Smooth muscle cell (in vitro differentiated cells): ENCODE results near the gene SARS1. TPM values are rescaled to one million over a fixed set of nuclear protein-coding genes. Genes with fewer than 3 reads are reported as not detected.

Experiments
- DNase-seq: peaks from one replicate; lab custom pipeline; 2025; ENCODE audit not compliant: unreplicated experiment; lab: John Stamatoyannopoulos, UW
- H2AFZ ChIP-seq: fragments of 200-600 bp; sonication (generic); 2 replicates; pipeline ENCODE4 v1.6.0; 2016; ENCODE audit warnings: antibody characterized with exemption, low read depth, mild to moderate bottlenecking
- H3F3A ChIP-seq: fragments of 200-600 bp; sonication (generic); 2 replicates; pipeline ENCODE4 v1.6.0; 2017; ENCODE audit warnings: antibody characterized with exemption, low read depth
- H3K27ac ChIP-seq: fragments of 200-600 bp; sonication (generic); 2 replicates; pipeline ENCODE4 v1.5.1; 2016; ENCODE audit warnings: low read depth, mild to moderate bottlenecking
- H3K27me3 ChIP-seq: fragments of 200-600 bp; sonication (generic); 2 replicates; pipeline ENCODE4 v1.6.1; 2016; ENCODE audit warnings: low read depth, mild to moderate bottlenecking
- H3K36me3 ChIP-seq: fragments of 200-600 bp; sonication (generic); 2 replicates; pipeline ENCODE4 v1.5.1; 2016; ENCODE audit warnings: low read depth
- H3K4me1 ChIP-seq: fragments of 200-600 bp; sonication (generic); 2 replicates; pipeline ENCODE4 v1.5.1; 2016; ENCODE audit warnings: low read depth
- H3K4me2 ChIP-seq: fragments of 200-600 bp; sonication (generic); 2 replicates; pipeline ENCODE4 v1.6.0; 2016; ENCODE audit warnings: mild to moderate bottlenecking
- H3K4me3 ChIP-seq: fragments of 200-600 bp; sonication (generic); 2 replicates; pipeline ENCODE4 v1.5.1; 2016; ENCODE audit warnings: mild to moderate bottlenecking
- H3K79me2 ChIP-seq: fragments of 200-600 bp; sonication (generic); 2 replicates; pipeline ENCODE4 v1.6.0; 2016; ENCODE audit warnings: low read depth, mild to moderate bottlenecking
- H3K9ac ChIP-seq: fragments of 200-600 bp; sonication (generic); 2 replicates; pipeline ENCODE4 v1.6.0; 2016; ENCODE audit warnings: low read depth
- H3K9me3 ChIP-seq: fragments of 200-600 bp; sonication (generic); replicated peaks from 2 replicates; pipeline ENCODE4 v1.5.1; 2016; ENCODE audit warnings: low read depth
- H4K20me1 ChIP-seq: fragments of 200-600 bp; sonication (generic); 2 replicates; pipeline ENCODE4 v1.6.0; 2016; ENCODE audit warnings: low read depth
- WGBS: methylation state at CpG from one replicate; pipeline ENCODE4 v1.1.7; 2016; ENCODE audit warnings: low lambda C conversion rate; 5-methylcytosine and 5-hydroxymethylcytosine counted together
- polyA plus RNA-seq: library from polyadenylated mRNA; unstranded; fragments of >200 nt; fragmentation: Nextera tagmentation; extraction: Ambion mirVana; gene quantifications from 2 replicates; pipeline ENCODE4 v1.2.1, GENCODE V29; 2016
- total RNA-seq: library from RNA; depleted of rRNA; stranded (reverse); fragments of >200 nt; gene quantifications from 2 replicates; pipeline ENCODE4 v1.2.3, GENCODE V29; 2014
- TF ChIP-seq, protein P1 (sequence below): fragments of 200-600 bp; sonication (generic); IDR thresholded peaks from 2 replicates; pipeline ENCODE4 v1.5.1; 2017; ENCODE audit warnings: borderline replicate concordance, mild to moderate bottlenecking, antibody characterized with exemption; ENCODE audit not compliant: insufficient read depth, poor library complexity, severe bottlenecking

Gene SARS1
- total and polyA plus RNA-seq, 2 experiments from 2014 or later, result 157 to 176 TPM

DNA sequence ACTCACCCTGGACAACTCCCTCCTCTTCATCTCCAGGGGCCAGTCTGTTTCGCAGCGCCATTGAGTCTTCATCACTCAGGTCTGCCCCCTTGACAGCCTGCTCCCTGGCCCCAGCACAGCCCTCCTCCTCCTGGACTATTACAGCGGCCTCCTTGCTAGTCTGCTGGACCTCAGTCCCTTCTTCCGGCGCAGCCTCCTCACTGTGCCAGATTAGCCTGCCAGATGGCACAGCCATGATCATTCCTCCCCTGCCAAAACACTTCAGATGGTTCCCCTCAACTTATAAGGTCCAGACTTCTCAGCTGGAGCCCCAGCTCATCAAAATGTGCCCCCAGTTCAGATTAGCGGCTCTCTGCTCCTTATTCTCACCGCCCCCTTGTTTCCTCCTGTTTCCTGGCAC lies 28.7 kb downstream of the SARS1 start:
- no peaks in the 10 kb centered on the region for H3K9me3 ChIP-seq
- H3K79me2 ChIP-seq, result no peaks in the 10 kb centered on the region
- H3F3A ChIP-seq, result peaks cover 9% of the 10 kb centered on the region
- no peak overlapping the region for H3K4me2 ChIP-seq
- no peak overlapping the region for H2AFZ ChIP-seq
- peaks cover 3% of the 10 kb centered on the region for H3K36me3 ChIP-seq
- WGBS, result 94% methylated on average over 7 of the region's 7 CpGs
- DNase-seq, result no peak
- H3K4me3 ChIP-seq, result no peak overlapping the region
- no peak overlapping the region for H3K27ac ChIP-seq
- peaks cover 19% of the 10 kb centered on the region for H3K4me1 ChIP-seq
- no peaks in the 10 kb centered on the region for H3K27me3 ChIP-seq
- no peak overlapping the region for H3K9ac ChIP-seq
- TF ChIP-seq, protein P1, sequence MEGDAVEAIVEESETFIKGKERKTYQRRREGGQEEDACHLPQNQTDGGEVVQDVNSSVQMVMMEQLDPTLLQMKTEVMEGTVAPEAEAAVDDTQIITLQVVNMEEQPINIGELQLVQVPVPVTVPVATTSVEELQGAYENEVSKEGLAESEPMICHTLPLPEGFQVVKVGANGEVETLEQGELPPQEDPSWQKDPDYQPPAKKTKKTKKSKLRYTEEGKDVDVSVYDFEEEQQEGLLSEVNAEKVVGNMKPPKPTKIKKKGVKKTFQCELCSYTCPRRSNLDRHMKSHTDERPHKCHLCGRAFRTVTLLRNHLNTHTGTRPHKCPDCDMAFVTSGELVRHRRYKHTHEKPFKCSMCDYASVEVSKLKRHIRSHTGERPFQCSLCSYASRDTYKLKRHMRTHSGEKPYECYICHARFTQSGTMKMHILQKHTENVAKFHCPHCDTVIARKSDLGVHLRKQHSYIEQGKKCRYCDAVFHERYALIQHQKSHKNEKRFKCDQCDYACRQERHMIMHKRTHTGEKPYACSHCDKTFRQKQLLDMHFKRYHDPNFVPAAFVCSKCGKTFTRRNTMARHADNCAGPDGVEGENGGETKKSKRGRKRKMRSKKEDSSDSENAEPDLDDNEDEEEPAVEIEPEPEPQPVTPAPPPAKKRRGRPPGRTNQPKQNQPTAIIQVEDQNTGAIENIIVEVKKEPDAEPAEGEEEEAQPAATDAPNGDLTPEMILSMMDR, result no peak
- no peaks in the 10 kb centered on the region for H4K20me1 ChIP-seq

DNA sequence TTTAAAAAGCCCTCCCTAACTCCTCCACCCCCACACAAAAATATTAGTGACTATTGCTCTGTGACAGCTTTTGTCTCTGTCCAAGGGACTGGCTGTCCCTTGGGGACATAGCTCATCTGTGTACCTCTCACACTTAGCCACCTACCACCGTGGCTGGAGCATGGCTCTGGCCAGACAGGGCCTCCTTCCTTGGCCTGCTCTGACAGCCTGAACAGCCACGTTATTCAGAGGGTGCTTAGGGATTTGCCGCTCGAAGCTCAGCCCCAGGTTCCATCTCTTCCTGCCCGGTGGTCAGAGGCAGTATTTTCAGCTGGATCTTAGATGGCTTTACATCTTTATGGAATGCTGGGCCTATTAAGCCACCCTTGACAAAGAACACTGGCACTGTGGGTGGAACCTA lies 29.5 kb downstream of the SARS1 start:
- H3K4me1 ChIP-seq, result peaks cover 15% of the 10 kb centered on the region
- H3K9ac ChIP-seq, result no peak overlapping the region
- TF ChIP-seq, protein P1, result no peak
- no peak overlapping the region for H3K4me3 ChIP-seq
- H3K36me3 ChIP-seq, result no peaks in the 10 kb centered on the region
- H3K79me2 ChIP-seq, result no peaks in the 10 kb centered on the region
- peaks cover 2% of the 10 kb centered on the region for H3F3A ChIP-seq
- no peak overlapping the region for H2AFZ ChIP-seq
- no peaks in the 10 kb centered on the region for H3K27me3 ChIP-seq
- H3K4me2 ChIP-seq, result no peak overlapping the region
- no peak for DNase-seq
- no peaks in the 10 kb centered on the region for H4K20me1 ChIP-seq
- no peaks in the 10 kb centered on the region for H3K9me3 ChIP-seq
- no peak overlapping the region for H3K27ac ChIP-seq
- WGBS, result 76% methylated on average over 5 of the region's 5 CpGs

DNA sequence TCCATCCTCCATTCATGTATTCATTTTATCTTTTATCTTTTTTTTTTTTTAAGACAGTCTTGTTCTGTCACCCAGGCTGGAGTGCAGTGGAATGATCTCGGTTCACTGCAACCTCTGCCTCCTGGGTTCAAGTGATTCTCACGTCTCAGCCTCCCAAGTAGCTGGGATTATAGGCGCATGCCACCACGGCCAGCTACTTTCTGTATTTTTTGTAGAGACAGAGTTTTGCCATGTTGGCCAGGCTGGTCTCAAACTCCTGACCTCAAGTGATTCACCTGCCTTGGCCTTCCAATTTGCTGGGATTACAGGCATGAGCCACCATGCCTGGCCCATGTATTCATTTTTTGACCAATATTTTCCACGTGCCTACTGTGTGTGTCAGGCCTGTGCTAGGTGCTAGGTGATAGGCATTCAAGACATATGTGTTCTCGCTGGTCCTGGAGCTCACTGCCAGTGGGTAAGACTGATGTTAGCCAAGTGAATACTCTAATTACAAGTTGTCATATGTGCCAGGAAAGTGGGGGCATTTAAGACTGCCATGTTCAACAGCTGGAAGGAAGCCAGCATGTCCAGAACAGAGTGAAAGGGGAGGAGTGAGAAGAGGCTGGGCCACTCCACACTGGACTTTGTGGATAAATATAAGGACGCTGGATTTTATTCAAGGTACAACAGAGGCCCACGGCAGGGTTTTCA lies 30.3 kb downstream of the SARS1 start:
- TF ChIP-seq, protein P1, result no peak

DNA sequence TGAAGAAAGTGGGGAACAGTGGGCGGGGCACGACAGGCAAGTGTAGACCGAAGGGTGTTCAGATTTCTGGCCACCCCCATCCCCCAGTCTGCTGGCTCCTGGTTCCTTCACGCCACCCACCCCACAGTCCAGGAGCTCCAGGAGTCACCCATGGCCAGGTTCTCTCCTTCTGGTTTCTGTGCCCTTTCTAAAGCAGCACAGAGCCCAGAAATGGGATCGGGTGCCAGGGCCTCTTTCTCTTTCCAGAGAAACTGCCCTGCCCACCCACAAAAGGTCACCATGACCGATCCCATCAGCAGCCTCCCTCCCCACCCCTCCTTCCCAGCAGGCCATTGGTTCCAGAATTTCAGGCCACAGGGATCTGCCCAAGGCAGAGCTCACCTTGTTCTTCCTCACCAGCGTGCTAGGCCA lies 32.4 kb downstream of the SARS1 start:
- peaks cover 5% of the 10 kb centered on the region for H3K27me3 ChIP-seq
- H3K4me2 ChIP-seq, result no peak overlapping the region
- no peaks in the 10 kb centered on the region for H3K79me2 ChIP-seq
- no peak overlapping the region for H2AFZ ChIP-seq
- H4K20me1 ChIP-seq, result no peaks in the 10 kb centered on the region
- TF ChIP-seq, protein P1, result no peak
- no peaks in the 10 kb centered on the region for H3K36me3 ChIP-seq
- no peak overlapping the region for H3K9ac ChIP-seq
- H3K27ac ChIP-seq, result no peak overlapping the region
- H3K9me3 ChIP-seq, result no peaks in the 10 kb centered on the region
- H3K4me3 ChIP-seq, result no peak overlapping the region
- H3K4me1 ChIP-seq, result peaks cover 9% of the 10 kb centered on the region
- 90% methylated on average over 7 of the region's 7 CpGs for WGBS
- no peaks in the 10 kb centered on the region for H3F3A ChIP-seq
- DNase-seq, result no peak

More for the DNA sequence above, 30.3 kb downstream of the SARS1 start:
- Histone ChIP-seq H3K36me3 (no peaks in the 10 kb centered on the region), H4K20me1 (no peaks in the 10 kb centered on the region), H3K9me3 (no peaks in the 10 kb centered on the region), H3K27me3 (no peaks in the 10 kb centered on the region), H3K4me2 (no peak overlapping the region), H3K4me3 (no peak overlapping the region), H3K9ac (no peak overlapping the region), H3K27ac (no peak overlapping the region), H3K79me2 (no peaks in the 10 kb centered on the region), H3K4me1 (peaks cover 15% of the 10 kb centered on the region), H2AFZ (no peak overlapping the region), H3F3A (no peaks in the 10 kb centered on the region)
- DNase-seq, result no peak
- WGBS, result 88% methylated on average over 8 of the region's 8 CpGs
